Epithelial cell of esophagus (primary cell): Measurements from ENCODE around the gene PSMB3.

ENCODE experiments used
- DNase-seq: peaks from one replicate; pipeline ENCODE4 v3.0.0; 2010; ENCODE audit warnings: low read depth
- H3K4me3 ChIP-seq: 2 replicates; pipeline ENCODE4 v1.5.1; 2011; ENCODE audit warnings: mild to moderate bottlenecking, low read length, control low read depth
- CTCF ChIP-seq: IDR thresholded peaks from 2 replicates; pipeline ENCODE4 v1.5.1; 2011; ENCODE audit warnings: low read depth, mild to moderate bottlenecking, low read length, control low read depth, inconsistent platforms; ENCODE audit not compliant: insufficient read depth; ENCODE audit errors: missing control alignments

The PSMB3 gene

GRCh38 chr17:38732376-38733281, 19.9 kb upstream of the PSMB3 start:
- no peak overlapping the region for H3K4me3 ChIP-seq
- TF ChIP-seq CTCF = no peak
- DNase-seq = no peak

GRCh38 chr17:38733282-38733981, 19.1 kb upstream of the PSMB3 start:
- TF ChIP-seq CTCF = no peak
- H3K4me3 ChIP-seq = no peak overlapping the region
- no peak for DNase-seq

- H3K4me3 ChIP-seq = no peak overlapping the region
- no peak for DNase-seq
- peak; percentile 32 for TF ChIP-seq CTCF
Observed at GRCh38 chr17:38733982-38734973, 18.3 kb upstream of the PSMB3 start.

- DNase-seq = peak; percentile 32
- TF ChIP-seq CTCF = peak; percentile 93
- H3K4me3 ChIP-seq = no peak overlapping the region
Observed at GRCh38 chr17:38735161-38735997, 17.2 kb upstream of the PSMB3 start.

GRCh38 chr17:38738007-38738662, 14.4 kb upstream of the PSMB3 start:
- no peak for TF ChIP-seq CTCF
- DNase-seq = no peak
- H3K4me3 ChIP-seq = no peak overlapping the region
